Choroid plexus epithelial cell (primary cell): ENCODE results near the gene ZDHHC24.

ENCODE experiments used
- DNase-seq: peaks from one replicate; pipeline ENCODE4 v3.0.0-alpha.2; 2010; ENCODE audit warnings: low read depth
- H3K4me3 ChIP-seq: 2 replicates; pipeline ENCODE4 v1.5.1; 2011; ENCODE audit warnings: low read depth, mild to moderate bottlenecking, control low read depth, low read length, moderate library complexity
- TF ChIP-seq, protein P1 (sequence below): conservative IDR thresholded peaks from 2 replicates; pipeline ENCODE4 v1.5.1; 2011; ENCODE audit warnings: low read depth, mild to moderate bottlenecking, control low read depth, inconsistent platforms, low read length, moderate library complexity

ZDHHC24 gene

DNA sequence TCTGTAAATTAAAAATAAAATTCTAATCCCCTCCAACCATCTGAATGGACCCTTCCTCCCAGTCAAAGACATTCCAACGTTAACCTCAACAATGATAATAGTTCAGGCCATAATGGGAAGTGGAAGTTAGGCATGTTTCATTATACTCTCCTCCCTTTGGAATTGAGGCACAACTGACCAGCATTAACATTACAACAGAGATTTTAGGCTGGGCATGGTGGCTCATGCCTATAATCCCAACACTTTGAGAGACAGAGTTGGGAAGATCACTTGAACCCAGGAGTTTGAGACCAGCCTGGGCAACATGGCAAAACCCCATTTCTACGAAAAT, 25.0 kb upstream of the ZDHHC24 start:
- H3K4me3 ChIP-seq: no peak overlapping the region
- DNase-seq: no peak

DNA sequence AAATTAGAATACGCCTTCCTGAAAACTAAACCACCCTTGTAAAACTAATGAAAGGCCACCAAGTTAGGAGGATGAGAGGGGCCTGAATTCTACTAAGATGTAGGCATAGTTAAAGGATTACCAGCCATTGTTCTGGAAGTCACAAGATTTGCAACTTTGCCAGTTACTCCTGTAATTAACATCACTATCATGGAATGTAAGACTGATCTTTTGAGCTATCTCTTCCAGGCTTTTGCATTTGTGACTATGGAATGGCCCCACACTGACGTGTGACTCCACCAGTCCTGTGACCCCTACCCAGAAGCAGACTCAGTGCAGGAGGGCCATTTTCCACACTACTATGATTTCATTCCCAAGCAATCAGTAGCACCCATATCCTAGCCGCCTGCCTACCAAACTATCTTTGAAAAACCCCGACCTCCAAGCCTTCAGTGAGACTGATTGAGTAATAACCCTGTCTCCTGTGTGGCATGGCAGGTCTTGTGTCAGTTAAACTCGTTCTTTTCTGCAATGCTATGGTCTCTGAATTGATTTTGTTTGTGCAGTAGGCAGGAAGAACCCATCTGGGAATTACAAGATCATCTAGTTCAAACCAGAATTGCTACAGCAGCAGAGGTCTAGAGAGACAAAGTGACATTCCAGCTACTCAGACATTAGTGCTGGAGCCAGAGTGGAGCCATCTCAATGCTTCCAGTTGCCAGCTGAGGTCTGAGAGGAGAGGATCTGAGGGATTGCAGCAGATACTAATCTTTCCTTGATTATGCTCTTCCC, 24.4 kb upstream of the ZDHHC24 start:
- TF ChIP-seq, protein P1, sequence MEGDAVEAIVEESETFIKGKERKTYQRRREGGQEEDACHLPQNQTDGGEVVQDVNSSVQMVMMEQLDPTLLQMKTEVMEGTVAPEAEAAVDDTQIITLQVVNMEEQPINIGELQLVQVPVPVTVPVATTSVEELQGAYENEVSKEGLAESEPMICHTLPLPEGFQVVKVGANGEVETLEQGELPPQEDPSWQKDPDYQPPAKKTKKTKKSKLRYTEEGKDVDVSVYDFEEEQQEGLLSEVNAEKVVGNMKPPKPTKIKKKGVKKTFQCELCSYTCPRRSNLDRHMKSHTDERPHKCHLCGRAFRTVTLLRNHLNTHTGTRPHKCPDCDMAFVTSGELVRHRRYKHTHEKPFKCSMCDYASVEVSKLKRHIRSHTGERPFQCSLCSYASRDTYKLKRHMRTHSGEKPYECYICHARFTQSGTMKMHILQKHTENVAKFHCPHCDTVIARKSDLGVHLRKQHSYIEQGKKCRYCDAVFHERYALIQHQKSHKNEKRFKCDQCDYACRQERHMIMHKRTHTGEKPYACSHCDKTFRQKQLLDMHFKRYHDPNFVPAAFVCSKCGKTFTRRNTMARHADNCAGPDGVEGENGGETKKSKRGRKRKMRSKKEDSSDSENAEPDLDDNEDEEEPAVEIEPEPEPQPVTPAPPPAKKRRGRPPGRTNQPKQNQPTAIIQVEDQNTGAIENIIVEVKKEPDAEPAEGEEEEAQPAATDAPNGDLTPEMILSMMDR: no peak
- no peak for DNase-seq
- H3K4me3 ChIP-seq: no peak overlapping the region

More for the DNA sequence above, 25.0 kb upstream of the ZDHHC24 start:
- TF ChIP-seq, protein P1: no peak

DNA sequence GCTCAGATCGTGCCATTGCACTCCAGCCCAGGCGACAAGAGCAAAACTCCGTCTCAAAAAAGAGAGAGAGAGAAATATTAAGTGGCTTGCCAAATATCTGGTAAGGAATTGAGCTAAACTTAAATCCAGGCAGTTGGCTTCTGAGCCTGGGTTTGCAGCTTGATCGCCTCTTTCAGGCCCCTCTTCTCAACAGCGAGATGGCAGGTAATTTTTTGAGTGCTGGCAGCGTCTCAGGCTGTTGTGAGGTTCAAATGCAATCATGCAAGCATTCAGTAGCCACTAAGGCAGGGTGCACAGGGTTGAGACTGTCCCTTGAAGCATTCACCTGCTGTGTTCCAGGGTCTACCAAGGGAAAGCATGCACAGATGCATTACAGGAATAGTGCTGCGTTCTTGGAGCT, 23.2 kb upstream of the ZDHHC24 start:
- H3K4me3 ChIP-seq: no peak overlapping the region
- TF ChIP-seq, protein P1: no peak
- DNase-seq: no peak

DNA sequence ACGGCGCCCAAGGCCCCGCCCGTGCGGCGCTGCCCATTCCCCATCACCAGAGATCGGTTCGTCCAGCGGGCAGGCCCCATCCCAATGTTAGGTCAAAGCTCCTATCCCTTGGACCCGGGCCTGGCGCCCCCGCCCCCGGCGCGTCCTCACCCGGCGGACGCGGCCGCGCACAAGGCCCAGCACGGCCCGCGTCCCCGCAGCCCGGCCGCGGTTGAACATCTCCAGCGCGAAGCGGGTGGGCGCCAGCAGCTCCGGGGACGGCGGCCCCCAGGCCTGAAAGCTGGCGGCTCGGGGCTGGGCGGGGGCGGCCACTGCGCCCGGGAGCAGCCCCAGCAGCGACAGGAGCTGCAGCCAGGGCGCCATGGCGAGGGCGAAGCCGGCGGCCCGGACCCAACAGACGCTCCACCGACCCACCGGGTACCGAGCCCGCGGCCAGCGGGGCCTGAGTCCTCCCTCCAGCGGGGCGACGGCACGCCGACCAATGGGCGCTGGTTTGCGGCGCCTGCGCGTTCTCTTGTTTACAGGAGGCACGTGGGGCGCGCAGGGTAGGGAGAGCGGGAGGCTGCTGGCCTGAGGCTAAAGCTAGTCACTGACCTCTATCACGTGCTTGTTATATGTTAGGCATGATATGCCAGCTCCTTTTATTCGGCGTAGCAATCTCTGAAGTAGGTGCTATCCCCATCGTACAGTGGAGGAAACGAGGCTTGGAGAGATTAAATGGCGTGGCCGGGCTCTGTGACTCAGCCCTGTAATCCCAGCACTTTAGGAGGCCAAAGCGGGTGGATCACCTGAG, 22.5 kb upstream of the ZDHHC24 start, which contains the start of gene CTSF:
Gene CTSF (minus strand): TSS at position 483 of the 793 bp plus-strand sequence. CDS start 120 bp downstream, at position 363.
- peak within 1 kb of the TSS; percentile 58 for H3K4me3 ChIP-seq
- TF ChIP-seq, protein P1: no peak
- DNase-seq: peak; percentile 76

DNA sequence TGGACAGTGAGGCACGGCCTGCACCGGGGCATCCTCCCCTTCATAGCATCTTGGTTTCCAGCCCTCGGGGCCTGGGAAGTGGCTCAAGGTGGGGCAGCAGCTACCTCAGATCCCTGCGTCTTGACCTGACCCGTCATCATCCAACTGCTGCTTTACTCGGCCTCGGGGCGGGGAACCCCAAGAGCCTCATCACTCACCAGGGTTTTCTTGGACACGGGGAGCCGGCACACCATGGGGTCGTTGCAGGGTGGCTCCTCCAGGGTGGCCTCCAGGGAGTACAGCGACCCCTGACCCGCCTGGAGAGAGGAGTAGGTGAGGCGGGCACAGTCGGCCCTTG, 21.9 kb upstream of the ZDHHC24 start:
- TF ChIP-seq, protein P1: no peak
- DNase-seq: no peak
- peak overlapping the region; percentile 58 for H3K4me3 ChIP-seq

DNA sequence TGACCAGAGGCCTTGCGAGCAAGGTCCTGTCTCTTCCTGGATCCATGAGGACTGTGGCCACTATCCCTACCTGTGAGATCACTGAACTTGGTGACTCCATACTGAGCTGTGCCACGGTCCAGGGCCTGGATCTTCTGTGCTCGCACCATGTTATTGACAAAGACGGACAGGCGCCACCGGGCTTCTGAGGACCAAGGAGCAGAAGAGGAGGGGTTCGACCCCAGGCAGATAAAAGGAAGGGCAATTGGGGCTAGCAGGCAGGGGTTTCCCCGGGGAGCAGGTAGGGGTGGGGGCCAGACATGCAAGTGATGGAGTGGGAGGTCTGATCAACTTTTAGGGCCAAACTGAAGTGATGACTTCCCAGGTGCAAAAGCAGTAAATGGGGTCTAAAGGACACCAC, 20.4 kb upstream of the ZDHHC24 start:
- H3K4me3 ChIP-seq: no peak overlapping the region
- no peak for DNase-seq
- TF ChIP-seq, protein P1: no peak

DNA sequence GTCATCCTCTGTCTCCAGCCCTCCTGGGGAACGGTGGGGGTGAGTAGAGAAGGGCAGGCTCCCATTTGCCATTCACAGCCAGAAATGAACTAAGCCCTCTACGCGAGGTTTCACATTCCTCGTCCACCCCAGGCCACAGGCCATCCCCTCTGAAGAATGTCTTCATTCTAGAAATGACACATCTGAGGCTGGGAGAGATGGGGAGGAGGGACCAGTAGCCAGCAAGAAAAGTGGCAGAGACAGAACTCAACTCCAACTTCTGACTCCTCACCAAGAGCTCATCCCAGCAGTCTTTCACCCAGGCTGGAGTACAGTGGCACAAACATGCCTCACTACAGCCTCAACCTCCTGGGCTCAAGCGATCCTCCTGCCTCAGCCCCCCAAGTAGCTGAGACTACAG, 19.1 kb upstream of the ZDHHC24 start:
- TF ChIP-seq, protein P1: no peak
- DNase-seq: no peak
- H3K4me3 ChIP-seq: no peak overlapping the region
